Natural killer cell (primary cell): ENCODE measurements around the gene EFHC2. TPM values are rescaled to one million over a fixed set of nuclear protein-coding genes. Genes with fewer than 3 reads are reported as not detected.

Source experiments
- ATAC-seq, 3 donors: fragments of 150-1000 bp in 2 of 3; fragments of 200-7000 bp in 1 of 3; cut with Tn5 transposase; 1 replicate in 1 of 3; 2 replicates in 2 of 3; pipeline ENCODE4 v1.10.0; 2021; ENCODE audit warnings: mild to moderate bottlenecking in 2 of 3, moderate library complexity in 2 of 3
- DNase-seq, 2 donors: peaks; one replicate each; pipeline versions ENCODE4 v3.0.0 to v3.0.0-alpha.2; 2013 to 2021; ENCODE audit warnings: mixed read lengths in 1 of 2
- H3K27ac ChIP-seq: one replicate; pipeline ENCODE4 v1.5.1; 2013; ENCODE audit warnings: mild to moderate bottlenecking, low read length
- H3K27me3 ChIP-seq: one replicate; pipeline ENCODE4 v1.6.1; 2013; ENCODE audit warnings: low read length; ENCODE audit not compliant: control insufficient read depth, insufficient read depth
- H3K36me3 ChIP-seq: one replicate; pipeline ENCODE4 v1.6.1; 2013; ENCODE audit warnings: low read length; ENCODE audit not compliant: control insufficient read depth, insufficient read depth
- H3K4me1 ChIP-seq: one replicate; pipeline ENCODE4 v1.6.1; 2013; ENCODE audit warnings: low read length; ENCODE audit not compliant: control insufficient read depth, insufficient read depth
- H3K4me3 ChIP-seq: one replicate; pipeline ENCODE4 v1.5.1; 2013; ENCODE audit warnings: low read length
- H3K9me3 ChIP-seq: one replicate; pipeline ENCODE4 v1.6.1; 2013; ENCODE audit warnings: low read length; ENCODE audit not compliant: control insufficient read depth, insufficient read depth
- H3K27ac Mint-ChIP-seq, 2 donors: one replicate each; pipeline ENCODE4 v1.8.0; 2022; ENCODE audit warnings: mild to moderate bottlenecking in 2 of 2, mixed read lengths in 2 of 2, moderate library complexity in 1 of 2
- H3K27me3 Mint-ChIP-seq, 2 donors: one replicate each; pipeline ENCODE4 v1.8.0; 2022; ENCODE audit warnings: low read depth in 2 of 2, mixed read lengths in 2 of 2
- H3K36me3 Mint-ChIP-seq: one replicate; pipeline ENCODE4 v1.8.0; 2022; ENCODE audit warnings: mixed read lengths
- H3K4me1 Mint-ChIP-seq, 2 donors: one replicate each; pipeline ENCODE4 v1.8.0; 2022; ENCODE audit warnings: mixed read lengths in 2 of 2
- H3K4me3 Mint-ChIP-seq: one replicate; pipeline ENCODE4 v1.8.0; 2022; ENCODE audit warnings: mild to moderate bottlenecking, moderate library complexity, mixed read lengths
- H3K9me3 Mint-ChIP-seq, 2 donors: one replicate each; pipeline ENCODE4 v1.8.0; 2022; ENCODE audit warnings: mixed read lengths in 2 of 2
- CTCF ChIP-seq: fragments of 200-600 bp; IDR thresholded peaks from one replicate; pipeline ENCODE4 v1.8.0; 2022; ENCODE audit warnings: antibody characterized with exemption
- WGBS: methylation state at CpG from one replicate; pipeline ENCODE4 v1.1.7; 2013; ENCODE audit warnings: missing lambda C conversion rate; ENCODE audit not compliant: insufficient coverage; 5-methylcytosine and 5-hydroxymethylcytosine counted together
- intact Hi-C: fragments of 100-400 bp; cut with micrococcal nuclease; formaldehyde crosslinking; loops from one replicate; pipeline ENCODE4 v1.14.2; 2022
- total RNA-seq, 4 donors: library from RNA; stranded (reverse); fragments of 120-200 nt in 1 of 4; gene quantifications; one replicate each; pipeline versions ENCODE4 v1.2.3 to v1.2.4, GENCODE V29; 2013 to 2022

EFHC2 gene
- total RNA-seq, 3 donors from 2014 or later (not counting 1 experiment from before 2014, with no cell fraction given), result 5.7 to 9.1 (median 8.9) TPM

- intact Hi-C loops, result no loop called here
- H3K27ac Mint-ChIP-seq, result no peak overlapping the region
- H3K36me3 Mint-ChIP-seq, result no peaks in the 10 kb centered on the region
- no peak for TF ChIP-seq CTCF
- Histone ChIP-seq H3K27ac (no peak overlapping the region), H3K9me3 (no peaks in the 10 kb centered on the region), H3K27me3 (no peaks in the 10 kb centered on the region), H3K4me1 (no peaks in the 10 kb centered on the region), H3K4me3 (no peak overlapping the region), H3K36me3 (no peaks in the 10 kb centered on the region)
- no peaks in the 10 kb centered on the region for H3K4me1 Mint-ChIP-seq
- peaks cover 0 to 17% of the 10 kb centered on the region in 2 donors for H3K27me3 Mint-ChIP-seq
- ATAC-seq, result no peak
- H3K9me3 Mint-ChIP-seq, result no peaks in the 10 kb centered on the region
- 96% methylated on average over 4 of the region's 5 CpGs for WGBS
- no peak overlapping the region for H3K4me3 Mint-ChIP-seq
- DNase-seq, result no peak
Observed at GRCh38 chrX:44232081-44232480, 111.4 kb downstream of the EFHC2 start.

GRCh38 chrX:44228621-44229020, 114.9 kb downstream of the EFHC2 start:
- no peaks in the 10 kb centered on the region for H3K4me1 ChIP-seq
- H3K27me3 Mint-ChIP-seq, result peaks cover 0 to 17% of the 10 kb centered on the region in 2 donors
- H3K4me3 ChIP-seq, result no peak overlapping the region
- 50% methylated on average over 4 of the region's 4 CpGs for WGBS
- H3K9me3 Mint-ChIP-seq, result no peaks in the 10 kb centered on the region
- H3K36me3 ChIP-seq, result no peaks in the 10 kb centered on the region
- H3K27me3 ChIP-seq, result no peaks in the 10 kb centered on the region
- H3K9me3 ChIP-seq, result no peaks in the 10 kb centered on the region
- H3K36me3 Mint-ChIP-seq, result no peaks in the 10 kb centered on the region
- intact Hi-C loops, result no loop called here
- H3K27ac ChIP-seq, result no peak overlapping the region
- ATAC-seq (no peak), DNase-seq (no peak)
- H3K4me1 Mint-ChIP-seq, result no peaks in the 10 kb centered on the region
- no peak overlapping the region for H3K4me3 Mint-ChIP-seq
- TF ChIP-seq CTCF, result no peak
- H3K27ac Mint-ChIP-seq, result no peak overlapping the region

- 97% methylated on average over 4 of the region's 5 CpGs for WGBS
- no peak for DNase-seq
- no peaks in the 10 kb centered on the region for H3K4me1 Mint-ChIP-seq
Observed at GRCh38 chrX:44227991-44228390, 115.5 kb downstream of the EFHC2 start.

More at GRCh38 chrX:44227991-44228390, 115.5 kb downstream of the EFHC2 start:
- no peak overlapping the region for H3K4me3 Mint-ChIP-seq
- H3K27ac Mint-ChIP-seq, result no peak overlapping the region
- Histone ChIP-seq H3K4me3 (no peak overlapping the region), H3K4me1 (no peaks in the 10 kb centered on the region), H3K27ac (no peak overlapping the region), H3K9me3 (no peaks in the 10 kb centered on the region), H3K36me3 (no peaks in the 10 kb centered on the region), H3K27me3 (no peaks in the 10 kb centered on the region)
- no peaks in the 10 kb centered on the region for H3K36me3 Mint-ChIP-seq
- no peaks in the 10 kb centered on the region for H3K9me3 Mint-ChIP-seq
- no peak for ATAC-seq
- no peak for TF ChIP-seq CTCF
- peaks cover 0 to 20% of the 10 kb centered on the region in 2 donors for H3K27me3 Mint-ChIP-seq
- intact Hi-C loops, result no loop called here
